Omental fat pad (tissue), 4 donors: ENCODE data around the gene HS6ST1. TPM values are rescaled to one million over a fixed set of nuclear protein-coding genes. Genes with fewer than 3 reads are reported as not detected.
A peak's percentile ranks its signal among the peaks of the same experiment; 100 is the strongest.

Experiments
- ATAC-seq: fragments of 150-250 bp; one replicate; pipeline ENCODE4 v1.9.1; 2016; ENCODE audit warnings: mild to moderate bottlenecking, moderate library complexity; ENCODE audit not compliant: low FRiP score
- DNase-seq: peaks from one replicate; pipeline ENCODE4 v3.0.0-alpha.2; 2019; ENCODE audit warnings: low spot score
- CTCF ChIP-seq, 3 donors: fragments of 450-650 bp; IDR thresholded peaks; one replicate each; pipeline ENCODE4 v1.5.1; 2016 to 2017; ENCODE audit warnings: antibody characterized with exemption in 3 of 3, mild to moderate bottlenecking in 3 of 3, moderate library complexity in 2 of 3
- total RNA-seq, 4 donors: library from RNA; depleted of rRNA; stranded (reverse); fragments of >200 nt; gene quantifications; one replicate each; pipeline ENCODE4 v1.1.0, GENCODE V29; 2016

Gene HS6ST1
- total RNA-seq, 4 donors from 2014 or later = 17.8 to 28.9 (median 24.3) TPM

DNA sequence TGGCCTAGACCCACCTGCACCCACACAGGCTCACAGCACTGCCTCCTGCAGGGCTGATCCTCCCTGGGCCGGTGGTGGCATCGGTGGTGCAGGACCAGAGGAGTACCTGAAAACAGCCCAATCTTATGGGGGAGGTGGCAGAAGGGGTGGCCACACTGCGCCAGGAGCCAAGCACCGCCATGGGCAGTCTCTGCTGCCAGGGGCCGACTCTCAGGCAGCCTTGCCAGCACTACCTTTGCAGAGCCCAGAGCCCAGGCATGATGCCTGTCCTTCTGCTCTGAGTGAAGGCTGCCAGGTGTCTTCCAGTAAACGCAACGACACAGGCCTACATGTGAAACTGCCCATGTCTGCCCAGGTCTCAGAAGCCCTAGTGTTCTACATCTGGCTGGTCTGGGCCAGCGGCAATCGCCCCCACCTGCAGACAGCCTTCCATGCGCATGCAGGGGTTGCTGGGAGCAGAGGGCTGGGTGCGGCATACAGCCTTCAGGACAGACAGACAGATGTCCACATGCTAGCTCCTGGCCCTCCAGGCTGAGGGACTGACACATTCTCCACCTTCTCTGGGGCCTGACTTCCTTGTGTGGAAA, 6.8 kb downstream of the HS6ST1 start:
- ATAC-seq (no peak), DNase-seq (peak; percentile 9)

DNA sequence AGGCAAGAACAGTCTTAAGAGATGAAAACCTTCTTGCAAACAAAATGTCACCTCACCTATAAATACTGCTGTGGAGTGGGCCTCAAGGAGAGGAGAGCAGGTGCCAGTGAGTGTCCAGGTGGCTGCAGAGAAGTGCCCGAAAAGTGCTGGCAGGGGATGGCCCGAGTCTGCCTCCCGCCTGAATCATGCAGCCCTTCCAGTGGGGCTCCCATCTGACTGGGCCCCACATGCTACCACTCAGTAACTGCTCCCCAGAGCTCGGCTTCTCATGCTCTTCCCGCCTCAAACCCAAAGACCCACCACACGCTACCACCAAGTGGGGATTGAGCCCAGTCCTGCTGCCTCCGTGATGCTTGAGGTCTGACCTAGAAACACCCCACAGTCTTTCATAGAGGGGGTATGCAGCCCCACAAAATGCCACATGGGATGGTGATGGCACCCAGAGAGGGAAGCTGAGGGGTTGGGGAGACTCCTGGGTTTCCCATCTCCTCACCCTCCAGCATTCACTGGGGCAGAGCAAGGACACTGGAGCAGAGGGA, 7.4 kb downstream of the HS6ST1 start:
- ATAC-seq = no peak
- DNase-seq = peak; percentile 5
- TF ChIP-seq CTCF (IDR thresholded peaks at IDR 0.05) = no peak

More for the DNA sequence above, 6.8 kb downstream of the HS6ST1 start:
- TF ChIP-seq CTCF (IDR thresholded peaks at IDR 0.05) = no peak

DNA sequence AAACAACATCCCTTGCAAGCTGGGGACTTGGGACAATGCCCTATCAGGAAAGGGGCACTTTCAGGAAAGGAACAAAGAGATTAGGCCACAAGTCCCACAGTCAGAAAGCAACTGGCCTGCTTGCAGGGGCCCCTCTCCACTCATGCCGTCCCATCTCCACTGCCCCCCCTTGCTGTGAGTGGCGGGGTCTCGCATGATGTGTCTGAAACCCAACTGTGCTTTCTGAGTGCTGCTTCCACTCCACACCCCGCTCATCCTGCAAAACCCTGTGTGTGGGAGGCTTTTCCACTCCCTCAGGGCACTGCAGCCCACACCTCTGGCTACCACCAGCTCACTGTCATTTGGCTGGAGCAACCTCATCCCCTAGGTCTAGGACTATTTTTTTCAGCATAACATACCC, 7.9 kb downstream of the HS6ST1 start:
- DNase-seq = peak; percentile 7
- TF ChIP-seq CTCF (IDR thresholded peaks at IDR 0.05) = no peak
- ATAC-seq = no peak

DNA sequence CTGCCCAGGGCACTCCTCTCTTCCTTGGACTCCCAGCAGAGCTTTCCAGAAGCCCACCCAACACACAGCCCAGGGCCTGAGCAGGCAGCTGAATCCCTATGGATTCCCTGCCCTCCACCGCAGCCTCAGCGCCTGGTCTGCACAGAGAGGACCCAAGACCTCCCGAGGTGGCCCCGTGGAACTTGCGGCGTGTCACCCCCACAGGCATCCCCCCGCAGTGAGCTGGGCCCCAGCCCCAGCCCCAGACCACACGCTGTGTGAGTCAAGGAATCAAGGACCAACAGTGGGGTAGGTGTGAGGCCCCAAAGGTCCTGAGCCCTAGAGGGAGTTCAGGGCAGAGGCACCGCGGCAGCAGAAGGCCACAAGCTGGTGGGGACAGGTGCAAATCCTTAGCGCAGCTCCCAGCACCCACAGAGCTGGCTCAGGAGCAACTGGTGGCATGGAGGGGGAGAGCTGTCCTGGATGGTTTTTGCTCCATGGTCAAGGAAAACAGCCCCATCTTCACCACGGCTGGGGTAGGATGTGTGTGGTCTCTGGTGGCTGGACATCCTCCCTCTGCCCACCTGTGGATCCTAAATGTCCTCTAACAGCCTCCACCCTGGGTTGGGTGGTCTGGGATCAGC, 8.5 kb downstream of the HS6ST1 start:
- no peak for TF ChIP-seq CTCF (IDR thresholded peaks at IDR 0.05)
- peak; percentile 17 for DNase-seq
- ATAC-seq = no peak

GRCh38 chr2:128309280-128310093, 9.2 kb downstream of the HS6ST1 start:
- peak; percentile 15 for DNase-seq

DNA sequence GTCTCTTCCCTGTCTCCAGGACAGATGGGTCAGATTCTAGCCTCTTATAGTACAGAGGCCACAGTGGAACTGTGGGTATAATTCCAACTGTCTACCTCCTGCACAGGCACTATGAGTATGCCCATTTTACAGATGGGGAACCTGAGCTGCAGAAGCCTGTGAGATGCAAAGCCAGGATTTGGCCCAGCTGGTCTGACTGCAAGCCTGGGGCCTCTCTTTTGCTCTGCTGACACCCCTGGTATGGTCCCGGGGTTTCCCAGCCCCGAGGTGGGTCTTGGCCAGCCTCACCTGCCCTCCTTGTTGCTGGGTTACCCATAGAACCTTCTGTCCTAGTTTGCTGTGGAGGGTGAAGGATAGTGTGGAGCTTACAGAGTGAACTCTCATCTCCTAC, 9.8 kb downstream of the HS6ST1 start:
- ATAC-seq (no peak), DNase-seq (no peak)
- no peak for TF ChIP-seq CTCF (IDR thresholded peaks at IDR 0.05)

More at GRCh38 chr2:128309280-128310093, 9.2 kb downstream of the HS6ST1 start:
- no peak for TF ChIP-seq CTCF (IDR thresholded peaks at IDR 0.05)
- ATAC-seq = no peak
